Tibial artery (tissue), 4 donors: ENCODE results near the gene PTMA.
"Not testable (repeated sequence)": the region's sequence is repeated elsewhere in the genome, so short reads cannot be mapped to it uniquely, and the experiment has no call there.

ENCODE experiments used
- DNase-seq, 2 donors: peaks; one replicate each; pipeline ENCODE4 v3.0.0-alpha.2; 2019
- H3K27ac ChIP-seq, 2 donors: fragments of 200-600 bp; sonication (generic) in 1 of 2; 1 replicate in 1 of 2; 2 replicates in 1 of 2; pipeline ENCODE4 v1.5.1; 2018 to 2019; ENCODE audit warnings: mild to moderate bottlenecking in 1 of 2
- H3K27me3 ChIP-seq, 2 donors: fragments of 200-600 bp; sonication (generic) in 1 of 2; one replicate each; pipeline versions ENCODE4 v1.5.1 to v1.6.0; 2016 to 2019
- H3K36me3 ChIP-seq, 3 donors: fragments of 200-600 bp; sonication (generic) in 2 of 3; one replicate each; pipeline ENCODE4 v1.5.1; 2016 to 2019; ENCODE audit warnings: mild to moderate bottlenecking in 2 of 3
- H3K4me1 ChIP-seq, 4 donors: fragments of 200-600 bp; sonication (generic) in 2 of 4; 1 replicate in 3 of 4; 2 replicates in 1 of 4; pipeline ENCODE4 v1.5.1; 2016 to 2019
- H3K4me3 ChIP-seq, 2 donors: fragments of 200-600 bp; sonication (generic) in 1 of 2; 1 replicate in 1 of 2; 2 replicates in 1 of 2; pipeline ENCODE4 v1.5.1; 2018 to 2019; ENCODE audit warnings: mild to moderate bottlenecking in 2 of 2
- H3K9me3 ChIP-seq, 3 donors: fragments of 200-600 bp; sonication (generic) in 1 of 3; one replicate each; pipeline ENCODE4 v1.5.1; 2016 to 2019
- intact Hi-C: fragments of 100-400 bp; cut with DNase I; formaldehyde crosslinking; loops from one replicate; pipeline ENCODE4 v1.15.0; 2023; ENCODE audit warnings: low total_unique reads
- TF ChIP-seq, protein P1 (sequence below), 2 experiments: fragments of 200-600 bp in 1 of 2; fragments of 450-650 bp in 1 of 2; IDR thresholded peaks; one replicate each; pipeline ENCODE4 v1.5.1; 2017 to 2019; ENCODE audit warnings: antibody characterized with exemption in 2 of 2, mild to moderate bottlenecking in 1 of 2, moderate library complexity in 1 of 2

Gene PTMA

DNA sequence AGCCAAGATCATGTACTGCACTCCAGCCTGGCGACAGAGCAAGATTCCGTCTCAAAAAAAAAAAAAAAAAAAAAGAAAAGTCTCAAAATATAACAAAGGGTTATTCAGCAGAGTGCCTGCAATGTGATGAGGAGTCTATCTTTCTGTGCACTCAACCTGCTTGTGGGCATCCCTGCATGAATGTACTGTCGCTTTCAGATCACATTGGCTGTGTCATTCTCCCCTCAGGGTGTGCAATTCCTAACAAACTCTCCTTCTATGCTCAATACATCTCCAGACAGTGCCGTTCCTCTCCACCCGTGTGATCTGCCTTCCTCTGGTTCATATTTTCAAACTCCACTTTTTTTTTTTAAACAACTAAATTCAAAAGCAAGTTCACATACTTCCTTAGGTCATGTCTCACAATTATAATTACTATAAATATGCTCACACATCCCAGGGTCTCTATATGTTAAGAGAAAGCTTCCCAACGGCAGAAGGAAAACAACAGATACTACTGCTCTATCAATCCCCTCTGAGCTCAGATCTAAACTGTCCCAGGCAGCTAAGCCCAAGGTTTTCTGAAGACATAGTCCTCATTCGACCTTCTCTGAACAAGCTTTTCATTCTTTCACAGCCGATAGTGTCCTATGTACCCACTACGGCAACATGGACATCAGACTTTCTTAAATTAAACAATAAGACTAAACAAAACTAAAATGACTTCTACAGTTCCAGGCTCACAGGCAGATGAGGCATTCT lies 35.2 kb downstream of the PTMA start:
- Histone ChIP-seq H3K4me1 (no peaks in the 10 kb centered on the region), H3K36me3 (peaks cover under 1 to 3% (median 3%) of the 10 kb centered on the region in 3 donors), H3K27ac (no peak overlapping the region), H3K4me3 (no peak overlapping the region), H3K27me3 (no peaks in the 10 kb centered on the region), H3K9me3 (no peaks in the 10 kb centered on the region)
- TF ChIP-seq, protein P1, sequence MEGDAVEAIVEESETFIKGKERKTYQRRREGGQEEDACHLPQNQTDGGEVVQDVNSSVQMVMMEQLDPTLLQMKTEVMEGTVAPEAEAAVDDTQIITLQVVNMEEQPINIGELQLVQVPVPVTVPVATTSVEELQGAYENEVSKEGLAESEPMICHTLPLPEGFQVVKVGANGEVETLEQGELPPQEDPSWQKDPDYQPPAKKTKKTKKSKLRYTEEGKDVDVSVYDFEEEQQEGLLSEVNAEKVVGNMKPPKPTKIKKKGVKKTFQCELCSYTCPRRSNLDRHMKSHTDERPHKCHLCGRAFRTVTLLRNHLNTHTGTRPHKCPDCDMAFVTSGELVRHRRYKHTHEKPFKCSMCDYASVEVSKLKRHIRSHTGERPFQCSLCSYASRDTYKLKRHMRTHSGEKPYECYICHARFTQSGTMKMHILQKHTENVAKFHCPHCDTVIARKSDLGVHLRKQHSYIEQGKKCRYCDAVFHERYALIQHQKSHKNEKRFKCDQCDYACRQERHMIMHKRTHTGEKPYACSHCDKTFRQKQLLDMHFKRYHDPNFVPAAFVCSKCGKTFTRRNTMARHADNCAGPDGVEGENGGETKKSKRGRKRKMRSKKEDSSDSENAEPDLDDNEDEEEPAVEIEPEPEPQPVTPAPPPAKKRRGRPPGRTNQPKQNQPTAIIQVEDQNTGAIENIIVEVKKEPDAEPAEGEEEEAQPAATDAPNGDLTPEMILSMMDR (IDR thresholded peaks at IDR 0.05): no peak
- intact Hi-C loops: no loop called here
- no peak for DNase-seq

DNA sequence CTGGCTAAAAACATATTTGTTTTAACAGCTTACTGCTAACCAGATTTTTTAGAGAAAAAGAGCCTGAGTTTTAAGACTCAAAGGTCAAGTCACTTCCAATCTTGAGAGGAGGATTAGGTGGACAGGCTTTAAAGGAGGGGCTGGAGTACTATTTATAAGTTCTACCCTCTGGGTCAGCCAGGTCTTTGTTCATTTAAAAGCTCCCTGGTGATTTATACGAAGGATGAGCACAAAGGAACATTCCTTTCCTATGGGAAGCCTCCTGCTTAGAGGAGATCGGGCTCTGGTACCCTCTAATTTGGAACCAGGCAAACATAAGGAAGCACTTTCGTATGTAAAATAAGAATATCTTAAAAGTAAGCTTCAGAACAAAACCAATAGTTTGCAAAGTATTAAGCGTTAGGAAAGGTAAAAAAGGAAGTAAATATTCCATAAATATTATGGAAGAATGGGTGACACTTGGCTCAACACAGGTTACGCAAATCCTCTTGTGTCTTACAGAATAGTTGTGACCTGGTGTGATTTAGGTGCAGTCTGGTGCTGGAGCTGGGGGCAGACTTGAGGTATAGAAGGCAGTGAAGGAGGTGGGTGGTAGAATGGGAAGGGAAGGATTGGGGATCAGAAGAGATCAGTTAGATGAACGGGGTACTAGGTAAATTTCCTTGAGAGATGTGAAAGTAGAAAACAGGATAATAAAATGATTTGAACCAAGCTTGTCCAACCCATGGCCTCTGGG lies 37.1 kb downstream of the PTMA start:
- Histone ChIP-seq H3K27ac (no peak overlapping the region), H3K36me3 (no peaks in the 10 kb centered on the region), H3K4me3 (no peak overlapping the region), H3K27me3 (no peaks in the 10 kb centered on the region), H3K9me3 (no peaks in the 10 kb centered on the region), H3K4me1 (no peaks in the 10 kb centered on the region)
- TF ChIP-seq, protein P1 (IDR thresholded peaks at IDR 0.05): no peak
- no peak for DNase-seq
- intact Hi-C loops: no loop called here

DNA sequence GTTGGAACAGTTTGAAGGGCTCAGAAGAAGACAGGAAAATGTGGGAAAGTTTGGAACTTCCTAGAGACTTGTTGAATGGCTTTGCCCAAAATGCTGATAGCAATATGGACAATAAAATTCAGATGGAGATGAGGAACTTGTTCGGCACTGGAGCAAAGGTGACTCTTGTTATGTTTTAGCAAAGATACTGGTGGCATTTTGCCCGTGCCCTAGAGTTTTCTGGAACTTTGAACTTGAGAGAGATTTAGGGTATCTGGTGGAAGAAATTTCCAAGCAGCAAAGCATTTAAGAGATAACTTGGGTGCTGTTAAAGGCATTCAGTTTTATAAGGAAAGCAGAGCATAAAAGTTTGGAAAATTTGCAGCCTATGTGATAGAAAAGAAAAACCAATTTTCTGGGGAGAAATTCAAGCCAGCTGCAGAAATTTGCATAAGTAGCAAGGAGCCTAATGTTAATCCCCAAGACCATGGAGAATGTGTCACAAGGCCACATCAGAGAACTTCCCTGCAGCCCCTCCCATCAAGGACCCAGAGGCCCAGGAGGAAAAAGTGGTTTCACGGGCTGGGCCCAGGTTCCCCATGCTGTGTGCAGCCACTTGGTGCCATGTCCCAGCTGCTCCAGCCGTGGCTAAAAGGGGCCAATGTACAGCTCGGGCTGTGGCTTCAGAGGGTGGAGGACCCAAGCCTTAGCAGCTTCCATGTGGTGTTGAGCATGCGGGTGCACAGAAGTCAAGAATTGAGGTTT lies 40.0 kb downstream of the PTMA start:
- DNase-seq, H3K27me3 ChIP-seq, H3K27ac ChIP-seq, H3K36me3 ChIP-seq, intact Hi-C loops, H3K4me3 ChIP-seq, H3K9me3 ChIP-seq, H3K4me1 ChIP-seq: not testable (repeated sequence)

DNA sequence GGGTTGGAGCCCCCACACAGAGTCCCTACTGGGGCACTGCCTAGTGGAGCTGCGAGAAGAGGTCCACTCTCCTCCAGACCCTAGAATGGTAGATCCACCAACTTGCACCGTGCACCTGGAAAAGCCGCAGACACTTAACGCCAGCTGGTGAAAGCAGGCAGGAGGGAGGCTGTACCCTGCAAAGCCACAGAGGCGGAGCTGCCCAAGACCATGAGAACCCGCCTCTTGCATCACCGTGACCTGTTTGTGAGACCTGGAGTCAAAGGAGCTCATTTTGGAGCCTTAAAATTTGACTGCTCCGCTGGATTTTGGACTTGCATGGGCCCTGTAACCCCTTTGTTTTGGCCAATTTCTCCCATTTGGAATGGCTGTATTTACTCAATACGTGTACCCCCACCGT lies 40.7 kb downstream of the PTMA start:
- H3K4me1 ChIP-seq, H3K27ac ChIP-seq, H3K36me3 ChIP-seq, H3K9me3 ChIP-seq, H3K4me3 ChIP-seq, intact Hi-C loops, DNase-seq, H3K27me3 ChIP-seq: not testable (repeated sequence)

DNA sequence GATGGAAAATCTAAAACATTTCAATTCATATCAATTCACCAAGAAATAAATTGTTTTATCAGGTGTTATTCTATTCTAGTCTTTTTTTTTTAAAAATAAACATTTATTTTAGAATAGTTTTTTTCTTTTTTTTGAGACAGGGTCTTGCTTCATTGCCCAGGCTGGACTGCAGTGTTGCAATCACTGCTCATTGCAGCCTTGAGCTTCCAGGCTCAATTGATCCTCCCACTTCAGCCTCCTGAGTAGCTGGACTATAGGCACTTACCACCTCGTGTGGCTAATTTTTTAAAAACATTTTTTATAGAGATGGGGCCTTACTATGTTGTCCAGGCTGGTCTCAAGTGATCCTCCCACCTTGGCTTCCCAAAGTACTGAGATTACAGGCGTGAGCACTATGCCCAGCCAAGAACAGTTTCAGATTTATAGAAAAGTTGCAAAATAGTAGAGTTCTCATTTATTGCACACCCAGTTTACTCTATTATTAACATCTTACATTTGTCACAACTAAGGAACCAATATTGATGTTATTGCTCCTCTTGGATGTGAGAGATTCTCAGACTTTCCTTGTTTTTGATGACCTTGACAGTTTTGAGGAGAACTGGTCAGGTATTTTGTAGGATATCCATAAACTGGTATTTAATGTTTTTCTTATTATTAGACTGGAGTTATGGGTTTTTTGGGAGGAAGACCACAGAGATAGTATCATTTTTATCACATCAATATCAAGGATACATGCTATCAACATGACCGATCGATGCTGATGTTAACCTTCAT lies 42.9 kb downstream of the PTMA start:
- Histone ChIP-seq H3K36me3 (no peaks in the 10 kb centered on the region), H3K9me3 (no peaks in the 10 kb centered on the region), H3K4me1 (no peaks in the 10 kb centered on the region), H3K4me3 (no peak overlapping the region), H3K27ac (no peak overlapping the region), H3K27me3 (no peaks in the 10 kb centered on the region)
- TF ChIP-seq, protein P1 (IDR thresholded peaks at IDR 0.05): no peak
- intact Hi-C loops: no loop called here
- no peak for DNase-seq

DNA sequence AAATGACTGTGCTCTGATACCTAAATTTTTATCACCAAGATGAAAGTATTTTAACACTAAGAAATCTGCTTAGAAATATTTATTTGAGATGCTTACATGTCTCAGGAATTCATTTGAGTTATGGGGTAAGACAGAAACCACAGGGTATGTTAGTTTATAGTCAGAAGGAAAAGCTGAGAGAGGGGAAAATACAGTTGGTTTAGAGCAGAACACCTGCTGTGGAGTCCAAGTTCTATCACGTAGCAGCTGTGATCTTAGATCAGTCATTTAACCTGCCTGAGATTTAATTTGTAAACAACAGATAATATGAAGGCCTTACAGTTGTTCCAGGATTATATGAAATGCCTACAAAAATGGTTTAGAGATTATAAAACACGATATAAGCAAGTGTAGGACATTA lies 43.7 kb downstream of the PTMA start:
- Histone ChIP-seq H3K27me3 (no peaks in the 10 kb centered on the region), H3K36me3 (no peaks in the 10 kb centered on the region), H3K4me1 (no peaks in the 10 kb centered on the region), H3K27ac (no peak overlapping the region), H3K4me3 (no peak overlapping the region), H3K9me3 (no peaks in the 10 kb centered on the region)
- TF ChIP-seq, protein P1 (IDR thresholded peaks at IDR 0.05): no peak
- intact Hi-C loops: no loop called here
- no peak for DNase-seq
